Activated CD4-positive, alpha-beta T cell treated with anti-CD3 and anti-CD28 coated beads, Interleukin-2, amount 50 U/mL, for 4 hours (primary cell): Measurements from ENCODE around the gene TRAFD1.

Source experiments
- DNase-seq, 2 experiments: peaks; one replicate each; pipeline ENCODE4 v3.0.0-alpha.2; 2020

Gene TRAFD1

GRCh38 chr12:112179916-112180315 is 54.6 kb downstream of the TRAFD1 start:
- no peak for DNase-seq

DNA sequence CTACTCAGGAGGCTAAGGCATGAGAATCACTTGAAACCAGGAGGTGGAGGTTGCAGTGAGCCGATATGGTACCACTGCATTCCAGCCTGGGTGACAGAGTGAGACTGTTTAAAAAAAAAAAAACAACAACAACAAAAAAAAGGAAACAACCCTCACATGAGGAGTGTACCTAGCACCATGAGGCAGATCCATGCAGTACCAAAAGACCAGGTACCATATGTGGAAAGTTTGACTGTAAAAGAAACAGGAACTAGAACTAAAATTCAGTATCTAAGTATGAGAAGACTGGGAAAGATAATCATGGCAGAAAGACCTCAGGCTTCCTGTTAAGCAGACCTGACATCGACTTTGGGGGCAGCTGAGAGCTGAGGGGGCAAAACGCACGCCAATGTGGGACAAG is 55.1 kb downstream of the TRAFD1 start:
- DNase-seq, result no peak

DNA sequence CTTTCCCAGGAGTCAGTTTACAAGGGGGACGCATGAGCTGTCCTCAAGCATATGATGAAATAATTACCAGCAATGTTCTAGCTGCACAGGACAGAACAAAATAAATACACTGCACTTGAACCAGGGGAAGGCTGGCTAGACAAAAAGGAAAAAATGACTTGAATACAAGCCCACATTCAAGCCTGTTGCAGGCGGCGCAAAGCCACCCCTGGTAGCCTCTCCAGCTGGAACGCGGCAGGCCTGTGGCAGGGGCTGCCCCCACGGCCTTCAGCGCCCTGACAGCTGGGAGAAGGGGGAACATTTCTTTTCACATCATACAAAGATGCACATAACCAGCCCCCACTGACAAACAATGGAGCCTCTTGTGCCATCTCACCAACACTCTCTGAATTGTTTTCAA is 57.1 kb downstream of the TRAFD1 start:
- DNase-seq, result no peak

DNA sequence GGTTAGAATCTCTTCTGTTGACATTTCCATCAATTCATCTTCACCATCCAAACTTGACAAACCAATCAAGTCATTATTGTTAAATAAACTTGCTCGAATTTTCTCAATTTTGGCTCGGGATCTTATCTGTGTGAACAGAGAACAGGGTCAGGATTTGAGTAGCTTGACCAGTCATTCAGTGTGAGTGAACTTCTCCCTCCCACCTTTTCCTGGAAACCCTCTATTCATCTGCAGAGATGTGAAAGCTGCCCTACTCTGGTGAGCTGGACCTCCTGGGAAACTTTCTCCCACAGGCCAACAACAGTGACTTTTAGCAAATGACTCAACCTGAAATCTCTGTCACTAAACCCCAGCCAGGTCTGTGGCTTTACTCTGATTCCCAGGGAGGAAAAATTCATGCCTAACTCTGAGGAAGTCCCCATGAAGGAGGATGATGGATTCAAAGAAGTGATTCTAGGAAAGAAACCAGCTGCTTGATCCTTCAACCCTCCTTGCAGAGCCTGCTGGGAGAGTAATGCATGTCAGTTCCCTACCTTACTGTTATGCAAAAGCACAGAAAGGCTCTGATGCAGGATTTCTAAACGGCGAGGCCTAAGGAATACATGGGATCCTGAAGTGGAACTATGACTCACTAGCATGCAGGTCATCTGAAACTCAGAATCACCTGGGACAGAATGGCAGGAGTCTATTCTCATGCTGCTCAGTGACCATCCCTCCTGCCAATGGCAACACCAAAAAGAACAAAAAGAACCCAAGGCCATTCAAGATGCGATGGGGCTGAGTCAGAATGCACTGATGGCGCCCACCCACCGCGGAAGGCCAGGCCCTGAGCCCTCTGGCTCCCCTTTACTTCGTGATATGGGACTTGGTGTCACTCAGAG is 58.0 kb downstream of the TRAFD1 start:
- DNase-seq, result no peak

- no peak for DNase-seq
Observed at GRCh38 chr12:112184056-112184887, 58.9 kb downstream of the TRAFD1 start.

DNA sequence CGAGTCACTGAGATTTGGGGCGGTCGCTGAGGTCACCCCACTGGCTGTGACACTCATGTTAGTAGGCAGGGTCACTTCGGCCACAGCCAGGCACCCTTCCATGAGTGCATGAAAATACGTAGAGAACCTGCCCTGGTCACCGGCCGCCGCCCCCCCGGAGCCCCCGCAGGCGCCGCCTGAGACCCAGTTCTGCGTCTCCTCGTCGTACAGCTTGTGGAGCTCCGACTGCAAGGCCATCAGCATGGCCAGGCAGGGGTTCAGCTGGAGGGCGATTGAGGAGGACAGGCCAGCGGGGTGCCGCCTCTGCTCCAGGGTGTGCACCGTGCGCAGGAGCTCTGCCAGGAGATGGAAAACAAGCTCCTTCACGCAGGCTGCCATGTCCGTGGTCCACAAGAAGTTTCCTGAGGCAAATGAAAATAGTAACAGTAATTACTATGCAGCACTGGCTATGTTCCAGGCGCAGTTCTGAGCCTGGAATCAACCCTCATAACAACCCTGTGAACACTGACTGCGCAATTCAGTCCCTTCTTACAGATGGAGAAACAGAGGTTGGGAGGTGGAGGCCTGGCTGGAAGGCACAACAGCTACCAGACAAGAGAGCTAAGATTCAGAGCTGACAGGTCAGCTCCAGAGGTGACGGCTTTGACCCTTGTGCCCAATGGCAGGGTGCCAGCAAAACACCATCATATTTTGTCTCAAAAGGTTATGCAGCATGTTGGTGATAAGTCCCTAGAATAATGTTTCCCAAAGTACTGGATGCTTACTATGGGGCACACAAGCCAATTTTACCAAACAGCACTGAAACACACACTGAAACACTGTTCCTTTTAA is 59.9 kb downstream of the TRAFD1 start:
- no peak for DNase-seq

DNA sequence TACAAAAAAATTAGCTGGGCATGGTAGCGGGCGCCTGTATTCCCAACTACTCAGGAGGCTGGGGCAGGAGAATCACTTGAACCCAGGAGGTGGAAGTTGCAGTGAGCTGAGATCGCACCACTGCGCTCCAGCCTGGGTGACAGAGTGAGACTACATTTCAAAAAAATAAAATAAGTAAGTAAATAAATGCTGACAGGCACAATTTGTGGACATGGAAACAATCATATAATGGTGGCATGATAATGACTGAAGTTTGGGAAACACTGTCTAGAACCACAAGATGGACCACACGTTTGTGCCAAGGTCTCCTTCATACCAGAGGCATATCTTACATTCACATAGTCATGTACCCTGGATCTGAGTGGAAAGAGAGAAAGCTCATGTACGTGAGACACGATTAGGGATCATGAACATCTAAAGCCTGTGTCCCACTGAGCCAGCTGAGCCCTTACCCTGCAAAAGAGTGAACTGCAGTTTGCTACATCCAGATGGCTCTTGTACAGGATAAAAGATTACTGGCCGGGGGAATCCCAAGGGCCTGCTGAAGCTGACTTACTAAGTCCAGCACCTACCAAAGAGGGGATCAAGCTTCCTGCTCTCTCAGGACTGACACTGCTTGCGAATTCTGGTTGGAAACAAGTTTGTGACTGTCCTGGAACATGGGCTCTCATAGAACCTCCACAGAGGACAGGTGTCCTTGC is 62.9 kb downstream of the TRAFD1 start:
- no peak for DNase-seq

GRCh38 chr12:112190231-112191025 is 65.1 kb downstream of the TRAFD1 start:
- no peak for DNase-seq

DNA sequence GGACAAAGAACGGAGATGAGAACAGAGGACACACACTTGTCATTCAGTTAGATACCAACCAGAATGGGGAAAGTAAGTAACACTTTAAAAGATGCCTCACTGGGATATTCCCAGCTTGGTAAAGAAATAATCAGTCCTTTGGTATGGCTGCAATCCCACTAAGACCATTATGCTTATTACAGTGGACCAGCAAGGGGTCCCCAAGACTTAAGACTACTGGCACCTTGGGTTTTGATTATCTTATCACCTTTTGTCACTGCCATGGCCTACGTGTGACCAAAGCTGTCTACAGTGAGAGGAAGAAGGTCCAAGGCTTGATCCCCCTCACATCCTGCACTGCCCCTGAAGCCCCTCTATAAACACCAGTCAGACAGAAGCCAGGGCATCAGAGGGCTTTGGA is 65.8 kb downstream of the TRAFD1 start:
- DNase-seq, result no peak

DNA sequence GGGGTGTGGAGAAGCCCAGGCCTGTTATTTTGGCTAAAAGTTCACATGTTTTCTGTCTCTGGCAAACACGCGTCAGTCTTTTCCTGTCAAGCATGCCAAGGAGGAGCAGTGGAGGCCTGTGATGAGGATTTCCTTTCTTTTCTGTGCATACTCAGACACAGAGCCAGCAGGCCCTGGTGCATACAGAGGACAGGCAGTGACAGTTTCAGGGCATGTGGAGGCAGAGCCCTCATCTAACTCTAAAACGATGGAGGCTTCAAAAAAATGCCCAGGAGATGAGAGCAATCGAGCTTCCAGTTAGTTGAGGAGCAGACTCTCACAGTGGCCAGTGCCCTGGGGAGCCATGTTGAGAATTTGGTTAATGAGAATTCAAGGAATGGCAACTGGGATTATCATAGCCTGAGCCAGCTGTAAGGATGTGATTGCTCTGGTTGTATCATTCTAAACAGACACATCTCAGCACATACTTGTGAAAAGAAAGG is 66.5 kb downstream of the TRAFD1 start:
- no peak for DNase-seq

GRCh38 chr12:112192475-112192874 is 67.1 kb downstream of the TRAFD1 start:
- DNase-seq, result no peak

DNA sequence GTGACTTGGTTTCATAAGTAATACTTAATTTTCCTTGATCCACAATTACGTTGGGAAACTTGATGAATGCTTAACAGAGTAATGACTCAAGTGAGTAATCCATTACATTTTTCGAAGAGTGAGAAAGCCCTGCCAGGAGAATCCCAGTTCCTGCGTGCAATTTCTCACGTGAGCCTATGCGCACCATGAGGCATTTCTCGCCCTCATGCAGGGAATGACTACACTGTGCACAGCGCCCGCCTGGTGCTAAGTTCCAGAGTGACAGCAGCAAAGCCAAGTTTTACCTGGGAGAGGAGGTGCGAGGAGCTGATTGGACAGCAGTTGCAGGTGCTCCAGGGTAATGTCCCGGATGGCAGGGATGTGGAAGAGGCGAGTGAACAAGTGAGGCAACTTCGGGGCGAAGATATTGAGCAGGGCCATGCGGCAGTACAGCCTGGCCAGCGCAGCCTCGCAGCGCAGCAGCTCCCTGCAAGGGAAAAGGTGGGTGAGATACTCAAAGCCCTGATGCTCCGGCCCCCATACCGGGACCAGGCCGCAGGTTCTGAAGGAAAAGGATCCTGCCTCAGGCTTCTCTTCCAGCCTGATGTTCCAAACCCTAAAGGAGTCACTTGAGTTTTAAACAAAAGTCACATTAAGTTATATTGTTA is 69.4 kb downstream of the TRAFD1 start:
- no peak for DNase-seq

- no peak for DNase-seq
Observed at GRCh38 chr12:112196196-112196875, 71.0 kb downstream of the TRAFD1 start.

- DNase-seq, result peak; percentile 27 to 29
Observed at GRCh38 chr12:112198120-112198733, 72.9 kb downstream of the TRAFD1 start.

GRCh38 chr12:112199136-112199535 is 73.8 kb downstream of the TRAFD1 start:
- no peak for DNase-seq
